ENCODE data around the gene CPNE5. TPM values are rescaled to one million over a fixed set of nuclear protein-coding genes. Genes with fewer than 3 reads are reported as not detected.
A peak's percentile ranks its signal among the peaks of the same experiment; 100 is the strongest.

Gene CPNE5
- total and polyA plus RNA-seq, 9 of the 15 experiments (the other 6 are each of a cell fraction or from before 2014, with no cell fraction given), result 0.14 to 1.0 (median 0.46) TPM; not detected in 2

- TF ChIP-seq ZNF384 (IDR thresholded peaks at IDR 0.05; ENCODE audit: low read depth, low read length) (peak; percentile 4; the same call in 1 of the 2 replicates), ZBTB17 (CRISPR knock-in tag; IDR thresholded peaks at IDR 0.05) (peak; percentile 76), BRF2 (IDR thresholded peaks at IDR 0.05; ENCODE audit: borderline replicate concordance, insufficient read depth, insufficient read length) (no peak), KLF13 (tag; IDR thresholded peaks at IDR 0.05; ENCODE audit: borderline replicate concordance, low read depth) (peak; percentile 94), ZKSCAN8 (CRISPR knock-in tag; IDR thresholded peaks at IDR 0.05) (no peak), SRSF1 (IDR thresholded peaks at IDR 0.05; ENCODE audit: low read depth, low read length) (no peak), BMI1 (IDR thresholded peaks at IDR 0.05; ENCODE audit: low read length) (peak; percentile 49; the same call in 1 of the 2 replicates), CREB1 (IDR thresholded peaks at IDR 0.05) (peak; percentile 61), CREB1 (CRISPR knock-in tag; IDR thresholded peaks at IDR 0.05) (peak; percentile 66; the same call in 1 of the 2 replicates), ZNF444 (CRISPR knock-in tag; IDR thresholded peaks at IDR 0.05) (no peak), ZNF23 (CRISPR knock-in tag; IDR thresholded peaks at IDR 0.05) (0 out of 2 replicates have a peak, but pooled peaks have one; percentile 18), POLR2H (tag; IDR thresholded peaks at IDR 0.05; ENCODE audit: low read depth) (peak; percentile 80), PATZ1 (CRISPR knock-in tag; IDR thresholded peaks at IDR 0.05; ENCODE audit: borderline replicate concordance) (no peak), VEZF1 (CRISPR knock-in tag; IDR thresholded peaks at IDR 0.05) (peak; percentile 63), FOXK2 (conservative IDR thresholded peaks at IDR 0.05 in 1 of 2, IDR thresholded peaks at IDR 0.05 in 1 of 2; ENCODE audit: low read depth in 2 of 2) (peak; percentile 74 to 85; a peak in 3 of 4 replicates), DACH1 (IDR thresholded peaks at IDR 0.05; ENCODE audit: partially characterized antibody) (peak; percentile 95), TOE1 (IDR thresholded peaks at IDR 0.05; ENCODE audit: borderline replicate concordance) (peak; percentile 83), TOE1 (CRISPR knock-in tag; IDR thresholded peaks at IDR 0.05; ENCODE audit: borderline replicate concordance, low read depth) (no peak), ZBTB26 (CRISPR knock-in tag; IDR thresholded peaks at IDR 0.05) (no peak), PML (IDR thresholded peaks at IDR 0.05; ENCODE audit: low read length) (peak; percentile 73), NFATC3 (IDR thresholded peaks at IDR 0.05) (peak; percentile 71; the same call in 1 of the 2 replicates), PPARD (CRISPR knock-in tag; IDR thresholded peaks at IDR 0.05) (no peak), ZNF785 (CRISPR knock-in tag; IDR thresholded peaks at IDR 0.05) (no peak)
Measured at GRCh38 chr6:36874443-36875249, 35.4 kb upstream of the CPNE5 start, which contains the start of gene PPIL1 (continued).
